IMR-90 (cell line): ENCODE measurements around the gene TASL.

Experiments
- CTCF ChIP-seq: conservative IDR thresholded peaks from 2 replicates; pipeline ENCODE4 v1.5.1; 2012; ENCODE audit warnings: mild to moderate bottlenecking, low read depth, low read length, improper control_type of control experiment
- ELK1 ChIP-seq: fragments of 150-350 bp; IDR thresholded peaks from 2 replicates; pipeline ENCODE4 v1.6.1; 2016; ENCODE audit warnings: low read depth, mild to moderate bottlenecking, low read length, moderate library complexity, borderline replicate concordance
- MAZ ChIP-seq: IDR thresholded peaks from 2 replicates; pipeline ENCODE4 v1.6.1; 2012; ENCODE audit warnings: low read depth, mild to moderate bottlenecking, low read length, improper control_type of control experiment, moderate library complexity, borderline replicate concordance
- POLR2A ChIP-seq: IDR thresholded peaks from 2 replicates; pipeline ENCODE4 v1.6.1; 2012; ENCODE audit warnings: mild to moderate bottlenecking, low read depth, low read length
- RAD21 ChIP-seq: IDR thresholded peaks from 2 replicates; pipeline ENCODE4 v1.6.1; 2012; ENCODE audit warnings: low read length, improper control_type of control experiment
- USF2 ChIP-seq: fragments of 150-350 bp; IDR thresholded peaks from 2 replicates; pipeline ENCODE4 v1.6.1; 2017; ENCODE audit warnings: mild to moderate bottlenecking, antibody characterized with exemption, low read length, low read depth

GRCh38 chrX:30576881-30577280 is 685 bp downstream of the TASL start:
- no peak for TF ChIP-seq MAZ
- no peak for TF ChIP-seq CTCF
- no peak for TF ChIP-seq POLR2A
- no peak for TF ChIP-seq ELK1
- TF ChIP-seq RAD21: no peak
- no peak for TF ChIP-seq USF2
